NCI-H128 (cell line): ENCODE results near the gene COL5A3.
"Not testable (repeated sequence)": the region's sequence is repeated elsewhere in the genome, so short reads cannot be mapped to it uniquely, and the experiment has no call there.

Experiments used
- DNase-seq: peaks from one replicate; lab custom pipeline; 2025; ENCODE audit not compliant: unreplicated experiment; lab: John Stamatoyannopoulos, UW

The COL5A3 gene

GRCh38 chr19:9972103-9972502 is 38.2 kb downstream of the COL5A3 start:
- no peak for DNase-seq

GRCh38 chr19:9971166-9971897 is 39.0 kb downstream of the COL5A3 start:
- no peak for DNase-seq

GRCh38 chr19:9970481-9970880 is 39.8 kb downstream of the COL5A3 start:
- no peak for DNase-seq

GRCh38 chr19:9969688-9969975 is 40.7 kb downstream of the COL5A3 start:
- DNase-seq = no peak

GRCh38 chr19:9968820-9969687 is 41.2 kb downstream of the COL5A3 start:
- DNase-seq = no peak

- no peak for DNase-seq
Measured at GRCh38 chr19:9967326-9967725, 43.0 kb downstream of the COL5A3 start.

- DNase-seq = no peak
Measured at GRCh38 chr19:9966448-9966847, 43.9 kb downstream of the COL5A3 start.

- DNase-seq = no peak
Measured at GRCh38 chr19:9966024-9966423, 44.3 kb downstream of the COL5A3 start.

GRCh38 chr19:9962623-9963290 is 47.5 kb downstream of the COL5A3 start:
- no peak for DNase-seq

GRCh38 chr19:9961103-9961502 is 49.2 kb downstream of the COL5A3 start:
- DNase-seq = no peak

- no peak for DNase-seq
Measured at GRCh38 chr19:9958379-9958821, 51.9 kb downstream of the COL5A3 start.

- no peak for DNase-seq
Measured at GRCh38 chr19:9956956-9957355, 53.3 kb downstream of the COL5A3 start.

- no peak for DNase-seq
Measured at GRCh38 chr19:9953802-9954542, 56.3 kb downstream of the COL5A3 start.

- no peak for DNase-seq
Measured at GRCh38 chr19:9952276-9952675, 58.0 kb downstream of the COL5A3 start.

- no peak for DNase-seq
Measured at GRCh38 chr19:9947441-9947840, 62.9 kb downstream of the COL5A3 start.

GRCh38 chr19:9946528-9947125 is 63.7 kb downstream of the COL5A3 start:
- not testable (repeated sequence) for DNase-seq

GRCh38 chr19:9945319-9945966 is 64.9 kb downstream of the COL5A3 start:
- DNase-seq = no peak

GRCh38 chr19:9943744-9944143 is 66.6 kb downstream of the COL5A3 start:
- no peak for DNase-seq

GRCh38 chr19:9941671-9942070 is 68.6 kb downstream of the COL5A3 start:
- DNase-seq = no peak

GRCh38 chr19:9941231-9941630 is 69.1 kb downstream of the COL5A3 start:
- DNase-seq = no peak
